AG09319 (cell line): Measurements from ENCODE around the gene TUFM.
"Not testable (repeated sequence)": the region's sequence is repeated elsewhere in the genome, so short reads cannot be mapped to it uniquely, and the experiment has no call there.

Experiments used
- DNase-seq: peaks from one replicate; pipeline ENCODE4 v3.0.0-alpha.2; 2010; ENCODE audit warnings: low read depth; ENCODE audit errors: extremely low read depth
- CTCF ChIP-seq: IDR thresholded peaks from 2 replicates; pipeline ENCODE4 v1.5.1; 2011; ENCODE audit warnings: low read depth, mild to moderate bottlenecking, inconsistent platforms, low read length, moderate library complexity

TUFM gene

GRCh38 chr16:28873543-28874201 lies 27.5 kb upstream of the TUFM start:
- no peak for DNase-seq
- TF ChIP-seq CTCF: peak; percentile 59

DNA sequence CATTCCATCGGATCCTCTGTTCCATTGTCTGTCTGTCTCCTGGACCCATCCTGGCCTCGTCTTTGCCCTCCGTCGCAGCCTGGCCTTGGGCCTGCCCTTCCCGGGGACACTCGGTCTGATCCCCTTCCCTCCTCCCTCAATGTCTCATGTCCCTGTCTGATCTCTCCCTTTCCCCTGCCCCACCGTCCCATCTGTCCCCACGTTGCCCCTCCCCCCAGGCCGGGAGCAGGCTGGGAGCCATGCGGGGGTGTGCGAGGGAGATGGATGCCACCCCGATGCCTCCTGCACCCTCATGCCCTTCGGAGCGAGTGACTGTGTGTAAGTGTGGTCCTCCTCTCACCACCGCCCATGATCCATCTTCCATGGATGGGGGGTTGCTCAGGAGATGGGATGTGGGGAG lies 26.8 kb upstream of the TUFM start:
- no peak for DNase-seq
- TF ChIP-seq CTCF: no peak

GRCh38 chr16:28869201-28869600 lies 23.1 kb upstream of the TUFM start:
- TF ChIP-seq CTCF: no peak
- no peak for DNase-seq

DNA sequence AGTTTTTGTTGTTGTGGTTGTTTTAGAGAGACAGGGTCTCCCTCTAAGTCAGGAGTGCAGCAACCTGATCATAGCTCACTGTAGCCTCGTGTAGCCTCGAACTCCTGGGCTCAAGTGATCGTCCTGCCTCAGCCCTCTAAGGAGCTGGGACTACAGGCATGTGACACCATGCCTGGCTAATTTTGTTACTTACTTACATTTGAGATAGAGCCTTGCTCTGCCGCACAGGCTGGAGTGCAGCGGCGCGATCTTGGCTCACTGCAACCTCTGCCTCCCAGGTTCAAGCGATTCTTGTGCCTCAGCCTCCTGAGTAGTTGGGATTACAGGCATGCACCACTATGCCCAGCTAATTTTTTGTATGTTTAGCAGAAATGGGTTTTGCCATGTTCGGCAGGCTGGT lies 21.5 kb upstream of the TUFM start:
- DNase-seq: not testable (repeated sequence)

GRCh38 chr16:28867241-28867640 lies 21.1 kb upstream of the TUFM start:
- TF ChIP-seq CTCF: no peak
- DNase-seq: no peak

DNA sequence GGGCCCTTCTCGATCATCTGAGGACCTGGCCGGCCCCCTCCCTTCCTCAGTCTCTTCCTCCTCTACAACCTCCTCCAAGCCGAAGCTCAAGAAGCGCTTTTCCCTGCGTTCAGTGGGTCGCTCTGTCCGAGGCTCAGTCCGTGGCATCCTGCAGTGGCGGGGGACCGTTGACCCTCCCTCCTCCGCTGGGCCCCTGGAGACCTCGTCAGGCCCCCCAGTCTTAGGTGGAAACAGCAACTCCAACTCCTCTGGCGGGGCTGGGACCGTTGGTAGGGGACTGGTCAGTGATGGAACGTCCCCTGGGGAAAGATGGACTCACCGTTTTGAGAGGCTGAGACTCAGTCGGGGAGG lies 20.3 kb upstream of the TUFM start:
- no peak for DNase-seq
- TF ChIP-seq CTCF: no peak

DNA sequence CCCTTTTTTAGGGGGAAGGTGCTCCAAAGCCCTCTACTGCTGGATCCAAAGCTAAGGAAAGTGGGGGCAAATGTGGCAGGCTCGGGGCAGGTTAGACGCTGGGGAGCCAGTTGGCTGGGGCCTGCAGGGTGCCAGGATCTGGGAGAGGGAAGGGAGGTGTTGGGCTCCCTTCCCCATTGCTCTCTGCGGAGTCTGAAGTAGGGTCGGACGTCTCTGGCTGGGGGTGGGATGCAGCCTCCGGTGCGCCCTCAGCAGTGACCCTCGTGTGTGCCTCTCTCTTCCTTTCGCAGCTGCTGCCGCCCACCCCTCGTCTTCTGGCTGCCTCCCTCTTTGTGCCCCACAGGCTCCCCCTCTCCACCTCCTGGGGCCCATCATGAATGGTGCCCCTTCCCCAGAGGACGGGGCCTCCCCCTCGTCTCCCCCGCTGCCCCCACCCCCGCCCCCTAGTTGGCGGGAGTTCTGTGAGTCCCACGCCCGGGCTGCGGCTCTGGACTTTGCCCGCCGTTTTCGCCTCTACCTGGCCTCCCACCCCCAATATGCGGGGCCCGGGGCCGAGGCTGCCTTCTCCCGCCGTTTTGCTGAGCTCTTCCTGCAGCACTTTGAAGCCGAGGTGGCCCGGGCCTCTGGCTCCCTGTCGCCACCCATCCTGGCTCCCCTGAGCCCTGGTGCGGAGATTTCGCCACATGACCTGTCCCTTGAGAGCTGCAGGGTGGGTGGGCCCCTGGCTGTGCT lies 19.7 kb upstream of the TUFM start:
- DNase-seq: no peak
- TF ChIP-seq CTCF: no peak
